SU-DHL-6 (cell line): Measurements from ENCODE around the gene FOXF1.

ENCODE experiments used
- CTCF ChIP-seq: fragments of 200-600 bp; sonication (generic); IDR thresholded peaks from one replicate; pipeline ENCODE4 v1.5.1; 2017; ENCODE audit warnings: antibody characterized with exemption, mild to moderate bottlenecking, low read length, moderate library complexity; ENCODE audit not compliant: insufficient read depth, poor library complexity, severe bottlenecking
- EZH2phosphoT487 ChIP-seq: fragments of 200-600 bp; sonication (generic), shearing (Covaris generic); conservative IDR thresholded peaks from 2 replicates; pipeline ENCODE4 v1.6.1; 2018; ENCODE audit warnings: mild to moderate bottlenecking, antibody characterized with exemption, low read length, moderate library complexity, mixed read lengths

DNA sequence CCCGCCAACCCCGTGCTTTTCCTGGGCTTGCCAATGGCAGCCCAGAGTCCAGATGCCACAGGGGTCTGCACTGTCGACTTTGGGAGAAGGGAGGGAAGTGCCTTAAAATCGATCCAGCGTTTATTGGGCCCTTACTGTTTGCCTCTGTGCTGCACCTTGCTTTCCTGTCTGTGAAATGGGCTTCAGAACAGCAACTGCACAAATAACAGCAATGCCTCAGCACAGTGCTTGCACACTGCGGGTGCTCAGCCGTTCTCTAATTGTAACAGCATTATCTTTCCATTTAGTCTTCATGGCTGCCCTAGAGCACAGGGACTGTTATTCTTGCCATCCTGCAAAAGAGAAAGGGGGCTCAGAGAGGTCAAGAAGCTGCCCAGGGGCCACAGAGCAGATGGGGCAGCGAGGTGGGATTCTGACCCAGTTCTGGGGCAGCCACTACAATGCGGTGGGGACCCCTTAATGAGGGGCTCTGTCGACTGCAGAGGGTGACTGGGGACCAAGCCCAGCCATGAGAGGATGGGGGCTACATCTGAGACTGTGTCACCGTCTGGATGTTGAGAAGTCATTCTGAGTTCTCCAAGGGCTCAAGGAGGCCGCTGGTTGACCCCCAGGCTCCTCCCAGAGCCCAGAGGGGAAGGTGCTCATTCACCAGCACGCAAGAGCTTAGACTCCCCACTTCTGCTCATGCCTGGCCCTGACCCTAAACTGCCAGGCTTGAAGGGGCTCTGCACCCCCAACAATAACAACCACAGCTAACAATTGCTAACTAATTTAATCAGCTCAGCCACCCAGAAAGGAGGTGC, 9.4 kb upstream of the FOXF1 start:
- no peak for TF ChIP-seq CTCF
- TF ChIP-seq EZH2phosphoT487 = no peak
